K562 (cell line): ENCODE results near the gene SLC34A3. TPM values are rescaled to one million over a fixed set of nuclear protein-coding genes. Genes with fewer than 3 reads are reported as not detected.
A peak's percentile ranks its signal among the peaks of the same experiment; 100 is the strongest.

Source experiments
- ATAC-seq: fragments of 200-7000 bp; cut with Tn5 transposase; 3 replicates; pipeline ENCODE4 v1.9.1; 2020; ENCODE audit warnings: moderate library complexity
- BruUV-seq: library from RNA; stranded (reverse); fragments of 400-500 nt; replicated peaks from 2 replicates; lab custom pipeline; 2021; lab: Mats Ljungman, UMichigan
- CTCF ChIA-PET: fragments of 300-600 bp; formaldehyde crosslinking; extraction: SDS; loops from one replicate; lab custom pipeline; 2021; ENCODE audit warnings: low intra/inter-chr PET ratio; lab: Yijun Ruan, JAX
- POLR2A ChIA-PET: fragments of 300-600, 350-650 bp; sonication (Branson Sonifier 250); formaldehyde crosslinking; extraction: SDS; loops from one replicate; lab custom pipeline; 2021; ENCODE audit warnings: antibody characterized with exemption, inconsistent platforms; lab: Yijun Ruan, JAX
- DNase-seq, 4 experiments: peaks; one replicate each; pipeline versions ENCODE4 v3.0.0 to v3.0.0-alpha.2; 2011 to 2018; ENCODE audit warnings: low spot score in 3 of 4, mixed read lengths in 3 of 4; ENCODE audit errors: extremely low read depth in 1 of 4
- FAIRE-seq: peaks from 2 replicates; lab custom pipeline; 2011; peaks lifted over from hg19 to GRCh38; lab: Jason Lieb, UNC
- H2AFZ ChIP-seq: 2 replicates; pipeline ENCODE4 v1.6.0; 2011; ENCODE audit warnings: low read depth, low read length, control low read depth, inconsistent platforms
- H3K27ac ChIP-seq: fragments of 200-600 bp; 3 replicates; pipeline ENCODE4 v1.8.0; 2011; ENCODE audit warnings: low read depth, mild to moderate bottlenecking, control low read depth, inconsistent platforms, low read length, moderate library complexity, mixed read lengths; ENCODE audit errors: extremely low read depth
- H3K27me3 ChIP-seq, 2 experiments: fragments of 300-600 bp in 1 of 2; 2 replicates in 1 of 2; 3 replicates in 1 of 2; pipeline versions ENCODE4 v1.6.0 to v1.8.0; 2011; ENCODE audit warnings: inconsistent platforms in 2 of 2, low read length in 2 of 2, mild to moderate bottlenecking in 1 of 2, mixed read lengths in 1 of 2, moderate library complexity in 1 of 2; ENCODE audit not compliant: control insufficient read depth in 2 of 2, insufficient read depth in 2 of 2
- H3K36me3 ChIP-seq: fragments of 300-600 bp; 3 replicates; pipeline ENCODE4 v1.8.0; 2011; ENCODE audit warnings: mild to moderate bottlenecking, low read length, inconsistent platforms; ENCODE audit not compliant: control insufficient read depth, insufficient read depth
- H3K4me1 ChIP-seq, 2 experiments: fragments of 200-600 bp in 1 of 2; replicated peaks in 1 of 2; 2 replicates in 1 of 2; 3 replicates in 1 of 2; pipeline versions ENCODE4 v1.5.1 to v1.8.0; 2011; ENCODE audit warnings: inconsistent platforms in 2 of 2, low read length in 2 of 2, mild to moderate bottlenecking in 1 of 2, mixed read lengths in 1 of 2, moderate library complexity in 1 of 2; ENCODE audit not compliant: control insufficient read depth in 2 of 2, insufficient read depth in 2 of 2
- H3K4me2 ChIP-seq: 2 replicates; pipeline ENCODE4 v1.6.1; 2011; ENCODE audit warnings: low read length, control low read depth, inconsistent platforms, mixed read lengths; ENCODE audit not compliant: insufficient read depth
- H3K4me3 ChIP-seq: fragments of 200-600 bp; sonication (generic), shearing (Covaris generic); 2 replicates; pipeline ENCODE4 v1.5.1; 2016; ENCODE audit warnings: control low read depth, inconsistent platforms
- H3K79me2 ChIP-seq: fragments of 200-600 bp; 3 replicates; pipeline ENCODE4 v1.8.0; 2011; ENCODE audit warnings: low read length, inconsistent platforms; ENCODE audit not compliant: control insufficient read depth, insufficient read depth
- H3K9ac ChIP-seq, 2 experiments: 2 replicates each; pipeline versions ENCODE4 v1.6.0 to v1.6.1; 2011; ENCODE audit warnings: low read depth in 2 of 2, low read length in 2 of 2, control low read depth in 1 of 2, inconsistent platforms in 1 of 2, mild to moderate bottlenecking in 1 of 2, mixed read lengths in 1 of 2; ENCODE audit not compliant: insufficient read depth in 1 of 2
- H3K9me1 ChIP-seq: one replicate; pipeline ENCODE4 v1.6.0; 2011; ENCODE audit warnings: inconsistent platforms, mild to moderate bottlenecking, low read length, moderate library complexity; ENCODE audit not compliant: control insufficient read depth, insufficient read depth
- H3K9me3 ChIP-seq: replicated peaks from 2 replicates; pipeline ENCODE4 v1.5.1; 2011; ENCODE audit warnings: low read depth, low read length, inconsistent platforms; ENCODE audit not compliant: control insufficient read depth, insufficient read depth
- H4K20me1 ChIP-seq: replicated peaks from 2 replicates; pipeline ENCODE4 v1.6.1; 2011; ENCODE audit warnings: low read length, inconsistent platforms, mixed read lengths; ENCODE audit not compliant: control insufficient read depth, insufficient read depth
- GTF2A2 ChIP-seq: IDR thresholded peaks from 2 replicates; pipeline ENCODE4 v1.6.1; 2016; ENCODE audit warnings: mild to moderate bottlenecking, missing genetic modification characterization, missing compliant biosample characterization
- HNRNPL ChIP-seq: fragments of 200-400 bp; formaldehyde crosslinking; IDR thresholded peaks from 2 replicates; pipeline ENCODE4 v1.6.1; 2017; ENCODE audit warnings: low read depth, mild to moderate bottlenecking, low read length
- NR2C1 ChIP-seq, 2 experiments: fragments of 450-650 bp; IDR thresholded peaks; 2 replicates each; pipeline ENCODE4 v1.6.1; 2017; ENCODE audit warnings: mild to moderate bottlenecking in 2 of 2, antibody characterized with exemption in 1 of 2, inconsistent platforms in 1 of 2, missing compliant biosample characterization in 1 of 2, missing genetic modification characterization in 1 of 2
- NR2C2 ChIP-seq, 2 experiments: fragments of 200-800 bp in 1 of 2; sonication (Bioruptor generic) in 1 of 2; sonication (generic) in 1 of 2; formaldehyde crosslinking in 1 of 2; IDR thresholded peaks; 2 replicates each; pipeline versions ENCODE4 v1.6.1 to v1.8.0; 2016 to 2022; ENCODE audit warnings: mild to moderate bottlenecking in 1 of 2, missing compliant biosample characterization in 1 of 2, missing genetic modification characterization in 1 of 2, missing genetic modification reagents in 1 of 2
- ZNF165 ChIP-seq: fragments of 250-450 bp; sonication (Bioruptor Pico); IDR thresholded peaks from 2 replicates; pipeline ENCODE4 v1.4.0; 2020; ENCODE audit warnings: borderline replicate concordance
- ZNF41 ChIP-seq: fragments of 250-450 bp; sonication (Bioruptor Pico); conservative IDR thresholded peaks from 2 replicates; pipeline ENCODE4 v1.4.0; 2020; ENCODE audit warnings: mild to moderate bottlenecking
- WGBS: fragments of 100-300 bp; shearing (Covaris generic); methylation state at CpG from one replicate; pipeline ENCODE4 v1.1.6; 2016; ENCODE audit warnings: low coverage, mixed read lengths; ENCODE audit not compliant: insufficient coverage; ENCODE audit errors: missing lambda C conversion rate; 5-methylcytosine and 5-hydroxymethylcytosine counted together
- in situ Hi-C: fragments of 300-500 bp; cut with MboI; formaldehyde crosslinking; loops from 4 replicates; pipeline ENCODE4 v1.15.0; 2018; ENCODE audit warnings: inconsistent platforms, mixed read lengths
- intact Hi-C: fragments of 100-400 bp; cut with micrococcal nuclease; formaldehyde crosslinking; loops from 2 replicates; pipeline ENCODE4 v1.14.2; 2022
- polyA plus RNA-seq, 8 experiments: library from polyadenylated mRNA; depleted of rRNA in 4 of 8; stranded (reverse) in 5 of 8; unstranded in 3 of 8; fragments of >200 nt; fragmentation: Nextera tagmentation in 2 of 8; fragmentation: Illumina TruSeq in 1 of 8; extraction: Ambion mirVana in 2 of 8; extraction: Trizol in 1 of 8; gene quantifications; 2 replicates each; pipeline versions ENCODE4 v1.2.1 to v1.2.3, GENCODE V29; 2011 to 2014; ENCODE audit warnings: inconsistent platforms in 1 of 8, missing spikeins in 1 of 8
- total RNA-seq, 7 experiments: library from RNA; depleted of rRNA in 6 of 7; stranded (reverse); fragments of >200 nt in 6 of 7; fragmentation: Illumina TruSeq in 2 of 7; extraction: Trizol in 2 of 7; gene quantifications; 2 replicates each; pipeline versions ENCODE4 v1.2.1 to v1.2.3, GENCODE V29; 2011 to 2021; ENCODE audit warnings: low replicate concordance in 1 of 7
- TF ChIP-seq, protein P1 (sequence below): sonication (generic); formaldehyde crosslinking; IDR thresholded peaks from 2 replicates; pipeline ENCODE4 v1.8.1; 2023; ENCODE audit warnings: mild to moderate bottlenecking, missing genetic modification reagents

Gene SLC34A3
- total and polyA plus RNA-seq, 9 of the 15 experiments (the other 6 are each of a cell fraction or from before 2014, with no cell fraction given), result not detected

DNA sequence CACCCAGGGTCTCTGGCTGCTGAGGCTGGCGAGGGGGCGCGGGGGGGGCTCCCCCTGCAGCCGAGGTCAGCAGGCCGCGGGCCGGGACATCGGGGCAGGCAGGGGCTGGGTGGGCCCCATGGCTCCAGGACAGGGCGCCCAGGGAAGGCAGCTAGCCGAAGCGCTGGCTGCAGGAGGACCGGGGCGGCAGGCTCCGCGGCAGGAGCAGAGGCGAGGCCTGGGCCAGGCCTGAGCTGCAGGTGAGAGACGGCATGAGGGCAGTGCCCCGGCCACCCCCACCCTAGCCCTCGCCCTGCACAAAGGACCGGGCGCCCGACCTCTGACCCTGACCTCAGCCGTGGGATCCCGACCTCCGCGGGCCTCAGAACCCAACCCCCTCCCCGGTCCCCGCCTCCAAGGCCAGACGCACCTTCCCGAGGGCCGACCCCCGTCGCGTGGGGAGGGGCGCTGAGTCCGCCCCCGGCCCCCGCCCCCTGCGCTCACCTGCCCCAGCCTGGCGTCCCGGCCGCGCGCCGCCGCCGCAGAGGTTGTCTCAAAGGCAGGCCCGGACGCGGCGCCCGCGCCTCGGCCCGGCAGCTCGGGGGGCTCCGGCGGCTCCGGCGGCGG lies 9.1 kb upstream of the SLC34A3 start:
- Histone ChIP-seq H3K9me1 (no peaks in the 10 kb centered on the region), H3K4me2 (no peak overlapping the region), H3K36me3 (peaks cover 11% of the 10 kb centered on the region; the same call in 1 of the 3 replicates), H3K4me1 (peaks cover 34 to 95% of the 10 kb centered on the region in 2 experiments), H4K20me1 (no peaks in the 10 kb centered on the region), H3K79me2 (peaks cover 18% of the 10 kb centered on the region; the same call in 2 of the 3 replicates), H3K27ac (no peak overlapping the region), H3K4me3 (peak overlapping the region; percentile 11; the same call in 1 of the 2 replicates), H3K9me3 (no peaks in the 10 kb centered on the region), H3K27me3 (no peaks in the 10 kb centered on the region), H2AFZ (no peak overlapping the region), H3K9ac (peak overlapping the region in 1 of 2 experiments; percentile 33; a peak in 1 of 4 replicates)
- TF ChIP-seq HNRNPL (peak; percentile 77; the same call in 1 of the 2 replicates), GTF2A2 (tag) (no peak), NR2C1 (IDR thresholded peaks at IDR 0.05) (peak; percentile 27; the same call in 1 of the 2 replicates), NR2C1 (tag; IDR thresholded peaks at IDR 0.05) (peak; percentile 48; the same call in 1 of the 2 replicates), NR2C2 (CRISPR knock-in tag; IDR thresholded peaks at IDR 0.05) (no peak), NR2C2 (tag; IDR thresholded peaks at IDR 0.05) (peak; percentile 35; the same call in 1 of the 2 replicates), ZNF165 (no peak), ZNF41 (CRISPR knock-in tag) (no peak)
- TF ChIP-seq, protein P1, sequence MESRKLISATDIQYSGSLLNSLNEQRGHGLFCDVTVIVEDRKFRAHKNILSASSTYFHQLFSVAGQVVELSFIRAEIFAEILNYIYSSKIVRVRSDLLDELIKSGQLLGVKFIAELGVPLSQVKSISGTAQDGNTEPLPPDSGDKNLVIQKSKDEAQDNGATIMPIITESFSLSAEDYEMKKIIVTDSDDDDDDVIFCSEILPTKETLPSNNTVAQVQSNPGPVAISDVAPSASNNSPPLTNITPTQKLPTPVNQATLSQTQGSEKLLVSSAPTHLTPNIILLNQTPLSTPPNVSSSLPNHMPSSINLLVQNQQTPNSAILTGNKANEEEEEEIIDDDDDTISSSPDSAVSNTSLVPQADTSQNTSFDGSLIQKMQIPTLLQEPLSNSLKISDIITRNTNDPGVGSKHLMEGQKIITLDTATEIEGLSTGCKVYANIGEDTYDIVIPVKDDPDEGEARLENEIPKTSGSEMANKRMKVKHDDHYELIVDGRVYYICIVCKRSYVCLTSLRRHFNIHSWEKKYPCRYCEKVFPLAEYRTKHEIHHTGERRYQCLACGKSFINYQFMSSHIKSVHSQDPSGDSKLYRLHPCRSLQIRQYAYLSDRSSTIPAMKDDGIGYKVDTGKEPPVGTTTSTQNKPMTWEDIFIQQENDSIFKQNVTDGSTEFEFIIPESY (CRISPR knock-in tag), result peak; percentile 32; the same call in 1 of the 2 replicates
- no peak for FAIRE-seq
- intact Hi-C loops (no loop called here), in situ Hi-C loops (no loop called here)
- BruUV-seq, result no TSS peak
- POLR2A ChIA-PET, result interaction anchor here (0.9 to 1.7 kb wide), 4 partner anchors 17 to 33 kb away, joined by 3 to 7 read pairs (median 4); partner anchors contain the start of genes ANAPC2 and SSNA1
- no peak for ATAC-seq
- CTCF ChIA-PET, result no interaction called here
- DNase-seq, result peak in 1 of 4 experiments; percentile 23
- WGBS, result 60% methylated on average over 1 of the region's 61 CpGs
